GM12891 (cell line): ENCODE measurements around the gene EXOSC2.

Source experiments
- POLR2A ChIP-seq: IDR thresholded peaks from 2 replicates; pipeline ENCODE4 v1.6.1; 2011; ENCODE audit warnings: low read depth, low read length, control low read depth
- POLR2AphosphoS5 ChIP-seq: IDR thresholded peaks from 2 replicates; pipeline ENCODE4 v1.6.1; 2011; ENCODE audit warnings: low read depth, low read length, control low read depth
- TAF1 ChIP-seq: IDR thresholded peaks from 2 replicates; pipeline ENCODE4 v1.6.1; 2011; ENCODE audit warnings: low read depth, low read length, control low read depth

DNA sequence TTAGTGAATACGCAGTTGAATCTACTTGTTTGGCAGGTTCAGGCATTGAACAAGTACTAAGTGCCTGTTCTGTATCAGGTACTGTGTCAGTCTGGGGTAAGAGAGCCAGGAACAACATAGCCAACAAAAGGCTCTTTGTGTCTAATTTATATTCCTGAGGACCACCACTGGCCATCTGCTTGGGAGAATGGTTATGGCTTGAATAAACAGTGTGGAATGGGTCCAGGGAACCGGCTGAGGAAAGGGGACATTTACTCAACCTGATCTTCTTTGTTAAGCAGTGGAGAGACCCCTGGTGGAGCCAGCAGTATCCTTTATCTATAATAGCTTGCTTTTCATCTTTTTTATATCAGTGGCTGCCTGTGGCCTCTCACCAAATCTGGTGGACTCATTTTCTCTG lies 38.6 kb downstream of the EXOSC2 start:
- TF ChIP-seq POLR2A: no peak
- TF ChIP-seq TAF1: no peak
- TF ChIP-seq POLR2AphosphoS5: no peak
